Vagina (tissue), 2 donors: ENCODE measurements around the gene OR52K2.

Source experiments
- CTCF ChIP-seq, 3 experiments: fragments of 450-650 bp in 2 of 3; fragments of 200-600 bp in 1 of 3; sonication (generic) in 1 of 3; IDR thresholded peaks; one replicate each; pipeline ENCODE4 v1.5.1; 2017 to 2019; ENCODE audit warnings: antibody characterized with exemption in 3 of 3, mild to moderate bottlenecking in 2 of 3, moderate library complexity in 2 of 3
- POLR2A ChIP-seq, 2 donors: fragments of 450-650 bp; IDR thresholded peaks; one replicate each; pipeline ENCODE4 v1.6.1; 2017; ENCODE audit warnings: antibody characterized with exemption in 2 of 2, mild to moderate bottlenecking in 2 of 2, moderate library complexity in 2 of 2
- POLR2AphosphoS5 ChIP-seq, 2 donors: sonication (generic); formaldehyde crosslinking; IDR thresholded peaks; one replicate each; pipeline ENCODE4 v1.9.0; 2017; ENCODE audit warnings: antibody characterized with exemption in 2 of 2, mild to moderate bottlenecking in 2 of 2, low read depth in 1 of 2; ENCODE audit not compliant: insufficient read depth in 1 of 2

GRCh38 chr11:4453118-4453517, 4.0 kb downstream of the OR52K2 start:
- no peak for TF ChIP-seq CTCF (IDR thresholded peaks at IDR 0.05)
- TF ChIP-seq POLR2A (IDR thresholded peaks at IDR 0.05), result no peak
- TF ChIP-seq POLR2AphosphoS5 (IDR thresholded peaks at IDR 0.05; ENCODE audit: insufficient read depth in 1 of 2, low read depth in 1 of 2), result no peak
